Measurements from ENCODE around the gene GIT1. TPM values are rescaled to one million over a fixed set of nuclear protein-coding genes. Genes with fewer than 3 reads are reported as not detected.

Gene GIT1
- total and polyA plus RNA-seq, 9 donors: 18.0 to 51.8 (median 39.0) TPM

DNA sequence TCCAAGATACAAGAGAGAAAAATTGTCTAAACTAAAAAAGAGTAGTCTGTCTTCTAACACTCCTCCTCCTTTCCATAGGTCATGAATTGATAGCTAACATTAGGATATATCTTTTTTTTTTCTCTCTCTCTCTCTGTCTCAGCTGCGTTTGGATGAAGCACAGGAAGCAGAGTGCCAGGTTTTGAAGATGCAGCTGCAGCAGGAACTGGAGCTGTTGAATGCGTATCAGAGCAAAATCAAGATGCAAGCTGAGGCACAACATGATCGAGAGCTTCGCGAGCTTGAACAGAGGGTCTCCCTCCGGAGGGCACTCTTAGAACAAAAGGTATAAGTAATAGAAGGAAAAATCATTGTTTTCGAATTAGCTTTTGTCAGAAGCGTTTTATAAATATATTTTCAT, 55.5 kb downstream of the GIT1 start:
- TF ChIP-seq POLR2A (IDR thresholded peaks at IDR 0.05): no peak
- TF ChIP-seq, protein P1, sequence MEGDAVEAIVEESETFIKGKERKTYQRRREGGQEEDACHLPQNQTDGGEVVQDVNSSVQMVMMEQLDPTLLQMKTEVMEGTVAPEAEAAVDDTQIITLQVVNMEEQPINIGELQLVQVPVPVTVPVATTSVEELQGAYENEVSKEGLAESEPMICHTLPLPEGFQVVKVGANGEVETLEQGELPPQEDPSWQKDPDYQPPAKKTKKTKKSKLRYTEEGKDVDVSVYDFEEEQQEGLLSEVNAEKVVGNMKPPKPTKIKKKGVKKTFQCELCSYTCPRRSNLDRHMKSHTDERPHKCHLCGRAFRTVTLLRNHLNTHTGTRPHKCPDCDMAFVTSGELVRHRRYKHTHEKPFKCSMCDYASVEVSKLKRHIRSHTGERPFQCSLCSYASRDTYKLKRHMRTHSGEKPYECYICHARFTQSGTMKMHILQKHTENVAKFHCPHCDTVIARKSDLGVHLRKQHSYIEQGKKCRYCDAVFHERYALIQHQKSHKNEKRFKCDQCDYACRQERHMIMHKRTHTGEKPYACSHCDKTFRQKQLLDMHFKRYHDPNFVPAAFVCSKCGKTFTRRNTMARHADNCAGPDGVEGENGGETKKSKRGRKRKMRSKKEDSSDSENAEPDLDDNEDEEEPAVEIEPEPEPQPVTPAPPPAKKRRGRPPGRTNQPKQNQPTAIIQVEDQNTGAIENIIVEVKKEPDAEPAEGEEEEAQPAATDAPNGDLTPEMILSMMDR (IDR thresholded peaks at IDR 0.05): no peak
- intact Hi-C loops (cut with DNase I): loop anchor here in 3 of 4 donors (5.0 to 10.0 kb wide), 3 partner anchors 159 to 169 kb away; no protein-coding TSS in a partner anchor
- H3K27me3 ChIP-seq: no peaks in the 10 kb centered on the region
- no peaks in the 10 kb centered on the region for H3K9me3 ChIP-seq
- no peak overlapping the region for H3K4me3 ChIP-seq
- no peaks in the 10 kb centered on the region for H3K4me1 ChIP-seq (ENCODE audit: insufficient read depth)
- DNase-seq: no peak
- H3K27ac ChIP-seq: no peak overlapping the region
- 87 to 90% (median 88%) methylated on average over 8 of the region's 8 CpGs for whole genome bisulfite sequencing, 3 donors
- H3K36me3 ChIP-seq: no peaks in the 10 kb centered on the region

- TF ChIP-seq, protein P1 (IDR thresholded peaks at IDR 0.05): no peak
- TF ChIP-seq POLR2A (IDR thresholded peaks at IDR 0.05) (no peak), EP300 (IDR thresholded peaks at IDR 0.05) (no peak)
- H3K4me1 ChIP-seq (ENCODE audit: insufficient read depth): no peaks in the 10 kb centered on the region
- 95 to 97% (median 96%) methylated on average over 3 of the region's 3 CpGs for WGBS, 3 donors
- H3K27ac ChIP-seq: no peak overlapping the region
- intact Hi-C loops (cut with DNase I): loop anchor here in 1 of 4 donors (10.0 kb wide), 1 partner anchor 562 kb away; no protein-coding TSS in a partner anchor
- no peak for DNase-seq
- H3K9me3 ChIP-seq: no peaks in the 10 kb centered on the region
- no peak overlapping the region for H3K4me3 ChIP-seq
- H3K36me3 ChIP-seq: no peaks in the 10 kb centered on the region
- no peaks in the 10 kb centered on the region for H3K27me3 ChIP-seq
These were observed 63.1 kb downstream of the GIT1 start for GRCh38 chr17:29526322-29526721.

DNA sequence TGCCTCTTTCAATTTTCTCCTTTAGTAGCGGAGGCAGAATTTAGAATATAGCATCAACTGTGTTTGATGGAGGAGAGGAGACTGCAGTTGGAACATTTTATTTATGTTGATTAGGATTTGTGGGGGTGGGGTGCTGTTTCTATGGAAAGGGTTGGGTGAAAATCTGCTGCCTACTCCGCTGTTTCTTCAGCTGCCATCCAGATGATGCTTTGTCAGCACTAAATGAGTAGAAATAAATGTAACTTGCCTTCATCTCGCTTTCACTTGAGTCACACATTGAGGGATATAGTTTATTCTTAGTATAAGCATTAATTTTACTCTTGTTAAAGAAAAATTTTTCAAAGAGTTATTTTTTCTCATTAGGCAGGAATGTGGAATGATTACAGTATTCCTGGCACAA, 64.8 kb downstream of the GIT1 start:
- Histone ChIP-seq H3K4me1 (ENCODE audit: insufficient read depth) (no peaks in the 10 kb centered on the region), H3K9me3 (no peaks in the 10 kb centered on the region), H3K27me3 (no peaks in the 10 kb centered on the region), H3K36me3 (no peaks in the 10 kb centered on the region), H3K27ac (no peak overlapping the region), H3K4me3 (no peak overlapping the region)
- intact Hi-C loops (cut with DNase I): loop anchor here in 1 of 4 donors (10.0 kb wide), 1 partner anchor 560 kb away; no protein-coding TSS in a partner anchor
- DNase-seq: no peak
- WGBS, 3 donors: 95 to 96% (median 96%) methylated on average over 3 of the region's 3 CpGs
- TF ChIP-seq EP300 (IDR thresholded peaks at IDR 0.05) (no peak), POLR2A (IDR thresholded peaks at IDR 0.05) (no peak)
- TF ChIP-seq, protein P1 (IDR thresholded peaks at IDR 0.05): no peak

Other genes with a start within 250 kb of the GIT1 start
- 10 to 100 TPM; 38.4 to 66.5 (median 56.7) TPM for gene TAOK1, start 199.3 kb downstream of the GIT1 start, total RNA-seq
- 10 to 100 TPM in 1 of 2 donors, 1 to 10 TPM in 1; 8.7 to 19.4 TPM for gene TAOK1, start 199.3 kb downstream of the GIT1 start, polyA plus RNA-seq
- gene ABHD15, start 22.6 kb downstream of the GIT1 start, total RNA-seq: 1 to 10 TPM; 4.2 to 7.6 (median 4.8) TPM
- gene ABHD15, start 22.6 kb downstream of the GIT1 start, polyA plus RNA-seq: 1 to 10 TPM; 3.0 to 8.7 TPM
- gene TP53I13, start 20.9 kb downstream of the GIT1 start, total RNA-seq: 10 to 100 TPM; 30.4 to 49.5 (median 41.3) TPM
- gene TP53I13, start 20.9 kb downstream of the GIT1 start, polyA plus RNA-seq: 10 to 100 TPM in 1 of 2 donors, 1 to 10 TPM in 1; 2.2 to 44.7 TPM
- gene ANKRD13B, start 3.5 kb upstream of the GIT1 start, total RNA-seq: 10 to 100 TPM; 10.5 to 23.4 (median 14.7) TPM
- gene ANKRD13B, start 3.5 kb upstream of the GIT1 start, polyA plus RNA-seq: 10 to 100 TPM in 1 of 2 donors, 1 to 10 TPM in 1; 3.6 to 11.4 TPM
- 1 to 10 TPM; 1.2 to 9.0 (median 3.5) TPM for gene CORO6, start 33.3 kb upstream of the GIT1 start, total RNA-seq
- gene CORO6, start 33.3 kb upstream of the GIT1 start, polyA plus RNA-seq: 1 to 10 TPM; 2.1 to 4.2 TPM

Data from ovary (tissue), 9 donors.